Uterus (tissue), 4 donors: ENCODE measurements around the gene HSD17B2. TPM values are rescaled to one million over a fixed set of nuclear protein-coding genes. Genes with fewer than 3 reads are reported as not detected.

Experiments
- DNase-seq, 2 donors: peaks; one replicate each; pipeline ENCODE4 v3.0.0-alpha.2; 2019 to 2020
- H3K27ac ChIP-seq, 2 donors: fragments of 200-600 bp; sonication (generic); 1 replicate in 1 of 2; 2 replicates in 1 of 2; pipeline ENCODE4 v1.5.1; 2016 to 2018
- H3K27me3 ChIP-seq, 2 donors: fragments of 200-600 bp; sonication (generic); one replicate each; pipeline ENCODE4 v1.5.1; 2018 to 2019; ENCODE audit warnings: control low read depth in 1 of 2
- H3K36me3 ChIP-seq, 2 donors: fragments of 200-600 bp; sonication (generic); one replicate each; pipeline ENCODE4 v1.5.1; 2019; ENCODE audit warnings: control low read depth in 1 of 2
- H3K4me1 ChIP-seq, 2 donors: fragments of 200-600 bp; sonication (generic); one replicate each; pipeline ENCODE4 v1.5.1; 2018 to 2019; ENCODE audit warnings: control low read depth in 1 of 2
- H3K4me3 ChIP-seq, 2 donors: fragments of 200-600 bp; sonication (generic); 1 replicate in 1 of 2; 2 replicates in 1 of 2; pipeline ENCODE4 v1.5.1; 2018 to 2019; ENCODE audit warnings: mild to moderate bottlenecking in 1 of 2
- H3K9me3 ChIP-seq, 2 donors: fragments of 200-600 bp; sonication (generic); one replicate each; pipeline ENCODE4 v1.5.1; 2019; ENCODE audit warnings: control low read depth in 1 of 2
- CTCF ChIP-seq, 4 experiments: fragments of 200-600 bp in 2 of 4; fragments of 450-650 bp in 2 of 4; sonication (generic) in 2 of 4; IDR thresholded peaks; one replicate each; pipeline ENCODE4 v1.5.1; 2016 to 2019; ENCODE audit warnings: antibody characterized with exemption in 4 of 4, mild to moderate bottlenecking in 2 of 4, moderate library complexity in 1 of 4
- POLR2A ChIP-seq, 2 donors: fragments of 450-650 bp; IDR thresholded peaks; one replicate each; pipeline ENCODE4 v1.6.1; 2016; ENCODE audit warnings: antibody characterized with exemption in 2 of 2, mild to moderate bottlenecking in 1 of 2, moderate library complexity in 1 of 2
- intact Hi-C: fragments of 100-400 bp; cut with DNase I; formaldehyde crosslinking; loops from one replicate; pipeline ENCODE4 v1.15.1; 2023; ENCODE audit warnings: low total_unique reads
- total RNA-seq, 4 donors: library from RNA; depleted of rRNA in 3 of 4; stranded (reverse); fragments of >200 nt in 3 of 4; gene quantifications; one replicate each; pipeline versions ENCODE4 v1.1.0 to v1.2.4, GENCODE V29; 2014 to 2023
- donor health status: DM: yes; HTN: yes; CAD: no.

Gene HSD17B2
- total RNA-seq, 4 donors from 2014 or later: 0.14 TPM; not detected in 3

GRCh38 chr16:82078125-82078524 lies 43.1 kb downstream of the HSD17B2 start:
- Histone ChIP-seq H3K36me3 (no peaks in the 10 kb centered on the region), H3K4me3 (no peak overlapping the region), H3K4me1 (no peaks in the 10 kb centered on the region), H3K9me3 (no peaks in the 10 kb centered on the region), H3K27ac (no peak overlapping the region), H3K27me3 (no peaks in the 10 kb centered on the region)
- intact Hi-C loops: no loop called here
- no peak for DNase-seq
- no peak for TF ChIP-seq CTCF (IDR thresholded peaks at IDR 0.05)
- no peak for TF ChIP-seq POLR2A (IDR thresholded peaks at IDR 0.05)

DNA sequence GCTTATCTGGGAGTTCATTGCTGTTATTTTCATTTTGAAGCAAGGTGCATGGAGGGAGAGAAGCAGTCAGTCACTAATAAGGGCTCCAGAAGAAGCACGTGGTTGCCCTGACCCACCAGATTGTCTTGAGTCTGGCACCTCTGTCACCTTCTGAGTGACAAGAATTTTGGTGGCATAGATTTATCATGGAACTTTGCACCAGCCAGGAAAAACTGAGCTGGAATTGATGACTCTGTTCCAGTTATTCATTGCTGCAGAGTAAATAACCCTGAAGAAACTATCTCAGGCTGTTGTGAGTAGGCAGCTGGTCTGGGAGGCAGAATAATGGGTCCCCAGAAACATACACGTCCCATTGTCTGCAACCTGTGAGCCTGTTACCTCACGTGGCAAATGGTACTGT lies 44.8 kb downstream of the HSD17B2 start:
- H3K27ac ChIP-seq: no peak overlapping the region
- H3K4me1 ChIP-seq: no peaks in the 10 kb centered on the region
- H3K27me3 ChIP-seq: no peaks in the 10 kb centered on the region
- TF ChIP-seq CTCF (IDR thresholded peaks at IDR 0.05): no peak
- no peak for TF ChIP-seq POLR2A (IDR thresholded peaks at IDR 0.05)
- no peak overlapping the region for H3K4me3 ChIP-seq
- intact Hi-C loops: no loop called here
- no peaks in the 10 kb centered on the region for H3K36me3 ChIP-seq
- no peak for DNase-seq
- no peaks in the 10 kb centered on the region for H3K9me3 ChIP-seq

GRCh38 chr16:82081264-82081663 lies 46.2 kb downstream of the HSD17B2 start:
- Histone ChIP-seq H3K27ac (no peak overlapping the region), H3K4me1 (no peaks in the 10 kb centered on the region), H3K27me3 (no peaks in the 10 kb centered on the region), H3K9me3 (no peaks in the 10 kb centered on the region), H3K4me3 (no peak overlapping the region), H3K36me3 (no peaks in the 10 kb centered on the region)
- intact Hi-C loops: no loop called here
- TF ChIP-seq CTCF (IDR thresholded peaks at IDR 0.05): no peak
- TF ChIP-seq POLR2A (IDR thresholded peaks at IDR 0.05): no peak
- DNase-seq: no peak

DNA sequence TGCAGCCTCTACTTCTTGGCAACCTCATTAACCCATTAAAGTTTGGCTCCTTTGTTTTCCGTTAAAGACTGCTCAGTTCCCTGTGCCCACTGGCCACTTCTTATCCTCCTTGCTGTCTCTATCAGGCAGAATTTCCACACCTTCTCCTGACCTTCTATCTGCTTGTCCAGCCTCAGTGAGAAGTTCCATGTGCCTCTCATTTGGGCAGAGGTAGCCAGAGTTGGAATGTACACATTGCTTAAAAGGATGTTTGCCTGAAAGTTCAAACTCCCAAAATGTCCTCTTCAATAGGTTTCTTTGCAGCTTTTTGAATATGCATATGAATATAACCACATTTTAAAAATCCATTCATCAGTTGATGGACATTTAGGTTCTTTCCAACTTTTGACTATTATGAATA lies 47.0 kb downstream of the HSD17B2 start:
- H3K27ac ChIP-seq: no peak overlapping the region
- no peak for TF ChIP-seq CTCF (IDR thresholded peaks at IDR 0.05)
- TF ChIP-seq POLR2A (IDR thresholded peaks at IDR 0.05): no peak
- no peaks in the 10 kb centered on the region for H3K4me1 ChIP-seq
- no peaks in the 10 kb centered on the region for H3K9me3 ChIP-seq
- no peaks in the 10 kb centered on the region for H3K36me3 ChIP-seq
- H3K27me3 ChIP-seq: no peaks in the 10 kb centered on the region
- H3K4me3 ChIP-seq: no peak overlapping the region
- intact Hi-C loops: no loop called here
- no peak for DNase-seq

DNA sequence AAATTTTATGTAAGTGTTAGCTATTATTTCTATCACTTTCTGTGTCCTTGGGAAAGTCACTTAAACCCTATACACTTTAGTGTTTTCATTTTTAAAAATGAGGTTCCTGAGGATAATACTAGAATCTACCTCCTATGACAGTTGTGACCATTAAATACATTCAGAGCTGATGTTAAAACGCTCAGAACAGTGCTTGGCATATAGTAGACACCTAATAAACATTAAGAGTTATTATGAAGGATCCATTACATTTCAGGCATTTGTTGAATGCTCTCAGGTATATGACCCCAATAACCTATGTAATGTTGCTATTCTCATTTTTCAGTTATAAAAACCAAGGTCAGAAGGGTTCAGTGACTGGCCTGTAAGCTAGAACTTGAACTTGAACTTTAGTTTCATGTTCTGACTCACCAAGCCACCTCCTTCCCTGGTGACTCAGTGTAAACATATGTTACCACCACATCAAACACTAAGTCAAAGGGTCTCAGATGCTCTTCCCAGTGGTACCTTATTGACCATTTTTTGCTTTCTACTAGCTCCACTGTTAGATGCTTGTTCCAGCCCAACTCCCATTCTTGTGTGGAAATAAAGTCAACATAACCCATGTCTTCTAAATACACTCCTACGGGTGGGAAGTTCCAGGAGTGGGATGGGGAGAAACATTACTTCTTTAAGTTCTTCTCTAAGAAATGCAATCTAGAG lies 47.6 kb downstream of the HSD17B2 start:
- no peak for DNase-seq
- intact Hi-C loops: no loop called here
- Histone ChIP-seq H3K4me3 (no peak overlapping the region), H3K27ac (no peak overlapping the region), H3K9me3 (no peaks in the 10 kb centered on the region), H3K4me1 (no peaks in the 10 kb centered on the region), H3K27me3 (no peaks in the 10 kb centered on the region), H3K36me3 (no peaks in the 10 kb centered on the region)
- TF ChIP-seq POLR2A (IDR thresholded peaks at IDR 0.05) (no peak), CTCF (IDR thresholded peaks at IDR 0.05) (no peak)
